HL-60 (cell line): Measurements from ENCODE around the gene MYO15A.

Experiments used
- CTCF ChIP-seq: IDR thresholded peaks from one replicate; pipeline ENCODE4 v1.5.1; 2011; ENCODE audit warnings: low read length, control low read depth, inconsistent platforms; ENCODE audit not compliant: insufficient read depth
- POLR2AphosphoS5 ChIP-seq: IDR thresholded peaks from 2 replicates; pipeline ENCODE4 v1.6.1; 2012; ENCODE audit warnings: low read depth

GRCh38 chr17:18110636-18111145 lies 2.1 kb downstream of the MYO15A start:
- no peak for TF ChIP-seq CTCF
- TF ChIP-seq POLR2AphosphoS5, result no peak
